Fibroblast of lung (primary cell): Measurements from ENCODE around the gene NTRK3. TPM values are rescaled to one million over a fixed set of nuclear protein-coding genes. Genes with fewer than 3 reads are reported as not detected.
"Not testable (repeated sequence)": the region's sequence is repeated elsewhere in the genome, so short reads cannot be mapped to it uniquely, and the experiment has no call there.

Source experiments
- DNase-seq, 2 donors: peaks; one replicate each; pipeline versions ENCODE4 v3.0.0 to v3.0.0-alpha.2; 2010; ENCODE audit warnings: low read depth in 2 of 2
- H2AFZ ChIP-seq: 2 replicates; pipeline ENCODE4 v1.5.1; 2012; ENCODE audit warnings: low read length, control low read depth, inconsistent platforms
- H3K27ac ChIP-seq: 2 replicates; pipeline ENCODE4 v1.5.1; 2011; ENCODE audit warnings: low read length, control low read depth; ENCODE audit not compliant: insufficient read depth
- H3K27me3 ChIP-seq: 2 replicates; pipeline ENCODE4 v1.5.1; 2011; ENCODE audit warnings: mild to moderate bottlenecking, low read length; ENCODE audit not compliant: control insufficient read depth, insufficient read depth
- H3K36me3 ChIP-seq: 2 replicates; pipeline ENCODE4 v1.5.1; 2011; ENCODE audit warnings: low read length; ENCODE audit not compliant: control insufficient read depth, insufficient read depth
- H3K4me1 ChIP-seq: 2 replicates; pipeline ENCODE4 v1.5.1; 2011; ENCODE audit warnings: low read length; ENCODE audit not compliant: control insufficient read depth, insufficient read depth; ENCODE audit errors: extremely low read depth
- H3K4me2 ChIP-seq: 2 replicates; pipeline ENCODE4 v1.5.1; 2011; ENCODE audit warnings: low read length, control low read depth; ENCODE audit not compliant: insufficient read depth; ENCODE audit errors: extremely low read depth
- H3K4me3 ChIP-seq, 4 experiments: fragments of 200-600 bp in 1 of 4; sonication (generic) in 1 of 4; replicated peaks in 1 of 4; 2 replicates each; pipeline ENCODE4 v1.5.1; 2011 to 2016; ENCODE audit warnings: low read length in 4 of 4, low read depth in 3 of 4, mild to moderate bottlenecking in 3 of 4, control low read depth in 2 of 4, inconsistent platforms in 1 of 4, mixed read lengths in 1 of 4; ENCODE audit not compliant: insufficient read depth in 1 of 4; ENCODE audit errors: control extremely low read depth in 1 of 4
- H3K79me2 ChIP-seq: 2 replicates; pipeline ENCODE4 v1.5.1; 2012; ENCODE audit warnings: mild to moderate bottlenecking, low read length, inconsistent platforms; ENCODE audit not compliant: control insufficient read depth, insufficient read depth
- H3K9ac ChIP-seq: 2 replicates; pipeline ENCODE4 v1.5.1; 2011; ENCODE audit warnings: mild to moderate bottlenecking, low read length, control low read depth; ENCODE audit not compliant: insufficient read depth
- H3K9me3 ChIP-seq: 2 replicates; pipeline ENCODE4 v1.5.1; 2012; ENCODE audit warnings: low read depth, low read length; ENCODE audit not compliant: control insufficient read depth, insufficient read depth
- H4K20me1 ChIP-seq: 2 replicates; pipeline ENCODE4 v1.5.1; 2011; ENCODE audit warnings: low read length; ENCODE audit not compliant: control insufficient read depth, insufficient read depth; ENCODE audit errors: extremely low read depth
- CTCF ChIP-seq, 2 donors: IDR thresholded peaks in 1 of 2; conservative IDR thresholded peaks in 1 of 2; 1 replicate in 1 of 2; 2 replicates in 1 of 2; pipeline ENCODE4 v1.5.1; 2011 to 2012; ENCODE audit warnings: low read length in 2 of 2, control low read depth in 1 of 2, inconsistent platforms in 1 of 2, low read depth in 1 of 2, mild to moderate bottlenecking in 1 of 2
- EZH2 ChIP-seq: IDR thresholded peaks from 2 replicates; pipeline ENCODE4 v1.5.1; 2012; ENCODE audit warnings: low read length, control low read depth, mild to moderate bottlenecking; ENCODE audit errors: missing control alignments
- polyA plus RNA-seq, 2 donors: library from polyadenylated mRNA; depleted of rRNA in 1 of 2; stranded (reverse) in 1 of 2; unstranded in 1 of 2; fragments of >200 nt; gene quantifications; 2 replicates each; pipeline ENCODE4 v1.2.1, GENCODE V29; 2011 to 2012; ENCODE audit warnings: missing spikeins in 1 of 2
- total RNA-seq: library from RNA; depleted of rRNA; stranded (reverse); fragments of >200 nt; gene quantifications from 2 replicates; pipeline ENCODE4 v1.2.1, GENCODE V29; 2014

Gene NTRK3
- total and polyA plus RNA-seq, 2 donors (not counting 1 experiment from before 2014, with no cell fraction given) = 0.06 TPM; not detected in 1

- no peaks in the 10 kb centered on the region for H3K27me3 ChIP-seq
- no peak overlapping the region for H3K4me2 ChIP-seq
- H3K4me3 ChIP-seq = no peak overlapping the region
- no peak overlapping the region for H3K9ac ChIP-seq
- H3K9me3 ChIP-seq = no peaks in the 10 kb centered on the region
- H3K36me3 ChIP-seq = no peaks in the 10 kb centered on the region
- no peak overlapping the region for H3K27ac ChIP-seq
- no peak overlapping the region for H2AFZ ChIP-seq
- H3K79me2 ChIP-seq = no peaks in the 10 kb centered on the region
- DNase-seq = peak in 1 of 2 donors; percentile 22
- no peak for TF ChIP-seq EZH2
- no peak for TF ChIP-seq CTCF (conservative IDR thresholded peaks at IDR 0.05 in 1 of 2, IDR thresholded peaks at IDR 0.05 in 1 of 2; ENCODE audit: low read depth in 1 of 2, low read length in 2 of 2)
- no peaks in the 10 kb centered on the region for H3K4me1 ChIP-seq
- no peaks in the 10 kb centered on the region for H4K20me1 ChIP-seq
These were observed 182.2 kb downstream of the NTRK3 start for GRCh38 chr15:88074386-88074785.

- TF ChIP-seq CTCF (conservative IDR thresholded peaks at IDR 0.05 in 1 of 2, IDR thresholded peaks at IDR 0.05 in 1 of 2; ENCODE audit: low read depth in 1 of 2, low read length in 2 of 2) (no peak), EZH2 (no peak)
- no peak overlapping the region for H3K4me2 ChIP-seq
- H3K36me3 ChIP-seq = no peaks in the 10 kb centered on the region
- DNase-seq = no peak
- H3K9ac ChIP-seq = no peak overlapping the region
- H3K9me3 ChIP-seq = no peaks in the 10 kb centered on the region
- no peaks in the 10 kb centered on the region for H4K20me1 ChIP-seq
- H3K27ac ChIP-seq = no peak overlapping the region
- no peak overlapping the region for H2AFZ ChIP-seq
- H3K27me3 ChIP-seq = no peaks in the 10 kb centered on the region
- H3K4me1 ChIP-seq = no peaks in the 10 kb centered on the region
- H3K4me3 ChIP-seq = no peak overlapping the region
- H3K79me2 ChIP-seq = no peaks in the 10 kb centered on the region
These were observed 183.2 kb downstream of the NTRK3 start for GRCh38 chr15:88073391-88073691.

- no peaks in the 10 kb centered on the region for H3K4me1 ChIP-seq
- no peaks in the 10 kb centered on the region for H3K9me3 ChIP-seq
- no peaks in the 10 kb centered on the region for H3K36me3 ChIP-seq
- H3K27me3 ChIP-seq = no peaks in the 10 kb centered on the region
- H3K4me2 ChIP-seq = no peak overlapping the region
- no peak for DNase-seq
- no peaks in the 10 kb centered on the region for H3K79me2 ChIP-seq
- no peak overlapping the region for H2AFZ ChIP-seq
- no peak overlapping the region for H3K27ac ChIP-seq
- H3K9ac ChIP-seq = no peak overlapping the region
- no peaks in the 10 kb centered on the region for H4K20me1 ChIP-seq
- TF ChIP-seq EZH2 = no peak
- TF ChIP-seq CTCF (conservative IDR thresholded peaks at IDR 0.05 in 1 of 2, IDR thresholded peaks at IDR 0.05 in 1 of 2; ENCODE audit: low read depth in 1 of 2, low read length in 2 of 2) = no peak
- H3K4me3 ChIP-seq = no peak overlapping the region
These were observed 183.7 kb downstream of the NTRK3 start for GRCh38 chr15:88072598-88073390.

- not testable (repeated sequence) for H3K4me2 ChIP-seq, H3K9ac ChIP-seq, H4K20me1 ChIP-seq, H2AFZ ChIP-seq, H3K36me3 ChIP-seq, H3K4me1 ChIP-seq, H3K27me3 ChIP-seq, H3K9me3 ChIP-seq, DNase-seq, H3K79me2 ChIP-seq, H3K4me3 ChIP-seq, H3K27ac ChIP-seq
These were observed 184.4 kb downstream of the NTRK3 start for GRCh38 chr15:88072133-88072532.
